Adipocyte (in vitro differentiated cells): ENCODE data around the gene AMPD3.
A peak's percentile ranks its signal among the peaks of the same experiment; 100 is the strongest.

Source experiments
- DNase-seq: peaks from one replicate; pipeline ENCODE4 v3.0.0-alpha.2; 2015; ENCODE audit warnings: low read depth
- H3K27me3 ChIP-seq: replicated peaks from 2 replicates; pipeline ENCODE4 v1.7.0; 2013; ENCODE audit warnings: mild to moderate bottlenecking, low read length, moderate library complexity; ENCODE audit not compliant: control insufficient read depth, insufficient read depth
- H3K36me3 ChIP-seq: 2 replicates; pipeline ENCODE4 v1.7.0; 2013; ENCODE audit warnings: low read length, mild to moderate bottlenecking, moderate library complexity; ENCODE audit not compliant: control insufficient read depth, insufficient read depth, severe bottlenecking
- H3K4me1 ChIP-seq: 2 replicates; pipeline ENCODE4 v1.7.0; 2013; ENCODE audit warnings: mild to moderate bottlenecking, low read length, moderate library complexity; ENCODE audit not compliant: control insufficient read depth, insufficient read depth
- H3K4me3 ChIP-seq: 2 replicates; pipeline ENCODE4 v1.7.0; 2013; ENCODE audit warnings: mild to moderate bottlenecking, low read length, moderate library complexity
- H3K9ac ChIP-seq: 2 replicates; pipeline ENCODE4 v1.7.0; 2013; ENCODE audit warnings: mild to moderate bottlenecking, low read length, moderate library complexity
- H3K9me3 ChIP-seq: 2 replicates; pipeline ENCODE4 v1.7.0; 2013; ENCODE audit warnings: mild to moderate bottlenecking, low read length, moderate library complexity; ENCODE audit not compliant: control insufficient read depth

AMPD3 gene

GRCh38 chr11:10544491-10545465, 89.7 kb downstream of the AMPD3 start:
- no peaks in the 10 kb centered on the region for H3K9me3 ChIP-seq
- no peak overlapping the region for H3K9ac ChIP-seq
- H3K4me1 ChIP-seq = no peaks in the 10 kb centered on the region
- no peaks in the 10 kb centered on the region for H3K36me3 ChIP-seq
- no peak for DNase-seq
- H3K4me3 ChIP-seq = no peak overlapping the region
- H3K27me3 ChIP-seq = no peaks in the 10 kb centered on the region

- Histone ChIP-seq H3K36me3 (no peaks in the 10 kb centered on the region), H3K4me3 (peak overlapping the region; percentile 39), H3K9ac (peak overlapping the region; percentile 11), H3K4me1 (peaks cover 15% of the 10 kb centered on the region), H3K9me3 (peaks cover 4% of the 10 kb centered on the region), H3K27me3 (no peaks in the 10 kb centered on the region)
- DNase-seq = peak; percentile 78
Measured at GRCh38 chr11:10550503-10551289, 95.6 kb downstream of the AMPD3 start.

DNA sequence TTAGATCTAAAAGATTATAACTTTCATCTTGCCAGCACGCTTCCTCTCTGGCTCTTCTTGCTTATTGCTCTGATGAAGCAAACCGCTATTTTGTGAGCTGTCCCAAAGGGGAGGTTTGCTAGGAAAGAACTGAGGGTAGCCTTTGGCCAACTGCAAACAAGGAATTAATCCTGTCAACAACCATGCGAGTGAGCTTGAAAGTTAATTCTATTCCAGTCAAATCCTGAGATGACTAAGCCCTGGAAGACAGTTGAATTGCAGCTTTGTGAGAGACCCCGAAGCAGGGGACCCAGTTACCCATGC, 96.2 kb downstream of the AMPD3 start:
- H3K9ac ChIP-seq = no peak overlapping the region
- H3K36me3 ChIP-seq = no peaks in the 10 kb centered on the region
- no peak for DNase-seq
- peaks cover 4% of the 10 kb centered on the region for H3K9me3 ChIP-seq
- peaks cover 15% of the 10 kb centered on the region for H3K4me1 ChIP-seq
- H3K27me3 ChIP-seq = no peaks in the 10 kb centered on the region
- H3K4me3 ChIP-seq = peak overlapping the region; percentile 39

DNA sequence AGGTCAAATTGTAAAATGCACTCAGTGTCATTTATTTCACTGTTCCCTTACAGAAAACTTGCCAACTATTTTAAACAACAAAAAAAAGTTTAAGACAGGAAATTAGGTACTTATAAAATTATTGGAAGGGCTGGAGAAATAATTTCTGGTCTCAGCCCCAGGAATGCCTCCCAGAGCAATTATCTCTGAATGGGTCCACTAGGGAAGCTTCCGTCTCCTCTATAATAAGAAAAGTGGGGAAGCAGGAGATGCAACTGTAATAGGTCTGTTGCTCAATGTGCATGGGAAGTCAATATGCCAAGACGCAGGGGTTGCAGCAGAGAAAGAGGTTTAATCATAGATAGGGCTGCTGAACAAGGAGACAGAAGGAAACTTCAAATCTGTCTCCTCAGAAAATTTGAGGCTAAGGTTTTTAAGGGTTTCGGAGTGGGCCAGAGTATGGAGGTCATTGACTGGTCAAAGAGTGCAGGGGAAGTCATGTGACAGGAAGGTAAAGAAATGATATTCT, 96.8 kb downstream of the AMPD3 start:
- no peaks in the 10 kb centered on the region for H3K27me3 ChIP-seq
- DNase-seq = no peak

GRCh38 chr11:10556590-10556989, 101.5 kb downstream of the AMPD3 start:
- no peaks in the 10 kb centered on the region for H3K36me3 ChIP-seq
- no peaks in the 10 kb centered on the region for H3K27me3 ChIP-seq
- H3K9me3 ChIP-seq = peaks cover 4% of the 10 kb centered on the region
- DNase-seq = no peak
- no peak overlapping the region for H3K4me3 ChIP-seq
- H3K9ac ChIP-seq = no peak overlapping the region
- H3K4me1 ChIP-seq = no peaks in the 10 kb centered on the region

More for the DNA sequence above, 96.8 kb downstream of the AMPD3 start:
- H3K9me3 ChIP-seq = peaks cover 4% of the 10 kb centered on the region
- H3K9ac ChIP-seq = no peak overlapping the region
- H3K36me3 ChIP-seq = no peaks in the 10 kb centered on the region
- no peak overlapping the region for H3K4me3 ChIP-seq
- H3K4me1 ChIP-seq = peaks cover 15% of the 10 kb centered on the region
